Measurements from ENCODE around the gene PIAS4. TPM values are rescaled to one million over a fixed set of nuclear protein-coding genes. Genes with fewer than 3 reads are reported as not detected.
A peak's percentile ranks its signal among the peaks of the same experiment; 100 is the strongest.

Gene PIAS4
- total and polyA plus RNA-seq, 10 of the 15 experiments (the other 5 are each of a cell fraction or from before 2014, with no cell fraction given): 0.13 to 25.1 (median 11.3) TPM

GRCh38 chr19:4007021-4007835 is at the start of gene PIAS4 (continued):
- peak; percentile 71; the same call in 1 of the 2 replicates for TF ChIP-seq ATF3 (IDR thresholded peaks at IDR 0.05; ENCODE audit: borderline replicate concordance, extremely low read depth, low read depth, low read length)
- TF ChIP-seq NFYA (IDR thresholded peaks at IDR 0.05; ENCODE audit: borderline replicate concordance, low read depth, low read length): no peak
- TF ChIP-seq REST (IDR thresholded peaks at IDR 0.05; ENCODE audit: low read depth, low read length): no peak
- TF ChIP-seq, protein P1, sequence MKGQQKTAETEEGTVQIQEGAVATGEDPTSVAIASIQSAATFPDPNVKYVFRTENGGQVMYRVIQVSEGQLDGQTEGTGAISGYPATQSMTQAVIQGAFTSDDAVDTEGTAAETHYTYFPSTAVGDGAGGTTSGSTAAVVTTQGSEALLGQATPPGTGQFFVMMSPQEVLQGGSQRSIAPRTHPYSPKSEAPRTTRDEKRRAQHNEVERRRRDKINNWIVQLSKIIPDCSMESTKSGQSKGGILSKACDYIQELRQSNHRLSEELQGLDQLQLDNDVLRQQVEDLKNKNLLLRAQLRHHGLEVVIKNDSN (IDR thresholded peaks at IDR 0.05; ENCODE audit: borderline replicate concordance, extremely low read length, insufficient read depth, low read depth, low read length): peak; percentile 96
- TF ChIP-seq GATAD2B (conservative IDR thresholded peaks at IDR 0.05; ENCODE audit: low read depth): peak; percentile 89
- TF ChIP-seq STAT1 (conservative IDR thresholded peaks at IDR 0.05): no peak; the same call in 1 of the 2 replicates
- TF ChIP-seq RB1 (IDR thresholded peaks at IDR 0.05; ENCODE audit: borderline replicate concordance): 0 out of 2 replicates have a peak, but pooled peaks have one; percentile 80
- peak; percentile 38 for TF ChIP-seq ZNF687 (IDR thresholded peaks at IDR 0.05)
- TF ChIP-seq ZNF207 (IDR thresholded peaks at IDR 0.05; ENCODE audit: borderline replicate concordance): peak; percentile 91
- no peak for TF ChIP-seq MEF2A (IDR thresholded peaks at IDR 0.05; ENCODE audit: insufficient read depth, low read depth, low read length)
- TF ChIP-seq GABPA (IDR thresholded peaks at IDR 0.05; ENCODE audit: low read depth): no peak
- TF ChIP-seq, protein P2, sequence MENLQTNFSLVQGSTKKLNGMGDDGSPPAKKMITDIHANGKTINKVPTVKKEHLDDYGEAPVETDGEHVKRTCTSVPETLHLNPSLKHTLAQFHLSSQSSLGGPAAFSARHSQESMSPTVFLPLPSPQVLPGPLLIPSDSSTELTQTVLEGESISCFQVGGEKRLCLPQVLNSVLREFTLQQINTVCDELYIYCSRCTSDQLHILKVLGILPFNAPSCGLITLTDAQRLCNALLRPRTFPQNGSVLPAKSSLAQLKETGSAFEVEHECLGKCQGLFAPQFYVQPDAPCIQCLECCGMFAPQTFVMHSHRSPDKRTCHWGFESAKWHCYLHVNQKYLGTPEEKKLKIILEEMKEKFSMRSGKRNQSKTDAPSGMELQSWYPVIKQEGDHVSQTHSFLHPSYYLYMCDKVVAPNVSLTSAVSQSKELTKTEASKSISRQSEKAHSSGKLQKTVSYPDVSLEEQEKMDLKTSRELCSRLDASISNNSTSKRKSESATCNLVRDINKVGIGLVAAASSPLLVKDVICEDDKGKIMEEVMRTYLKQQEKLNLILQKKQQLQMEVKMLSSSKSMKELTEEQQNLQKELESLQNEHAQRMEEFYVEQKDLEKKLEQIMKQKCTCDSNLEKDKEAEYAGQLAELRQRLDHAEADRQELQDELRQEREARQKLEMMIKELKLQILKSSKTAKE (IDR thresholded peaks at IDR 0.05; ENCODE audit: low read depth, poor library complexity, severe bottlenecking): no peak
- TF ChIP-seq EGR1 (IDR thresholded peaks at IDR 0.05; ENCODE audit: borderline replicate concordance in 1 of 2, low read depth in 2 of 2, low read length in 2 of 2): peak in 1 of 2 experiments; percentile 70; a peak in 2 of 3 replicates
